SK-N-SH (cell line): ENCODE data around the gene RAI1. TPM values are rescaled to one million over a fixed set of nuclear protein-coding genes. Genes with fewer than 3 reads are reported as not detected.

ENCODE experiments used
- CTCF ChIA-PET: fragments of 300-600, 350-600 bp; formaldehyde crosslinking; extraction: SDS; loops from one replicate; lab custom pipeline; 2021; lab: Yijun Ruan, JAX
- POLR2A ChIA-PET: fragments of 350-600 bp; sonication (Branson Sonifier 250); formaldehyde crosslinking; extraction: SDS; loops from one replicate; lab custom pipeline; 2020; ENCODE audit warnings: antibody characterized with exemption, inconsistent platforms; lab: Yijun Ruan, JAX
- DNase-seq: peaks from one replicate; pipeline ENCODE4 v3.0.0; 2012
- H2AFZ ChIP-seq: fragments of 200-600 bp; sonication (generic); 2 replicates; pipeline ENCODE4 v1.8.1; 2016; ENCODE audit warnings: antibody characterized with exemption, mild to moderate bottlenecking, low read depth
- H3F3A ChIP-seq: fragments of 200-600 bp; sonication (generic); replicated peaks from 2 replicates; pipeline ENCODE3; 2016; ENCODE audit warnings: antibody characterized with exemption, mild to moderate bottlenecking; ENCODE audit not compliant: insufficient read depth
- H3K27ac ChIP-seq, 2 experiments: fragments of 200-500 bp in 1 of 2; fragments of 200-600 bp in 1 of 2; sonication (Bioruptor generic) in 1 of 2; sonication (generic), shearing (Covaris generic) in 1 of 2; 2 replicates each; pipeline versions ENCODE4 v1.5.1 to v1.6.1; 2014 to 2016; ENCODE audit warnings: low read depth in 2 of 2, inconsistent platforms in 1 of 2, low read length in 1 of 2, mild to moderate bottlenecking in 1 of 2, mixed read lengths in 1 of 2
- H3K27me3 ChIP-seq: fragments of 200-600 bp; sonication (generic), shearing (Covaris generic); 2 replicates; pipeline ENCODE4 v1.6.1; 2016; ENCODE audit warnings: mixed run types; ENCODE audit not compliant: insufficient read depth
- H3K36me3 ChIP-seq, 2 experiments: fragments of 200-500 bp in 1 of 2; fragments of 200-600 bp in 1 of 2; sonication (Bioruptor generic) in 1 of 2; sonication (generic) in 1 of 2; replicated peaks in 1 of 2; 2 replicates each; pipeline versions ENCODE3 to v1.5.1; 2014 to 2016; ENCODE audit warnings: low read length in 1 of 2, mild to moderate bottlenecking in 1 of 2; ENCODE audit not compliant: insufficient read depth in 2 of 2, control insufficient read depth in 1 of 2
- H3K4me1 ChIP-seq, 2 experiments: fragments of 200-500 bp in 1 of 2; fragments of 200-600 bp in 1 of 2; sonication (Bioruptor generic) in 1 of 2; sonication (generic), shearing (Covaris generic) in 1 of 2; 2 replicates each; pipeline versions ENCODE4 v1.5.1 to v1.6.1; 2014 to 2016; ENCODE audit warnings: low read depth in 1 of 2, low read length in 1 of 2, mixed run types in 1 of 2; ENCODE audit not compliant: insufficient read depth in 2 of 2, control insufficient read depth in 1 of 2
- H3K4me2 ChIP-seq: fragments of 200-600 bp; sonication (generic), shearing (Covaris generic); 2 replicates; pipeline ENCODE4 v1.6.1; 2017; ENCODE audit warnings: mixed run types
- H3K4me3 ChIP-seq, 2 experiments: fragments of 200-500 bp in 1 of 2; fragments of 200-600 bp in 1 of 2; sonication (Bioruptor generic) in 1 of 2; sonication (generic), shearing (Covaris generic) in 1 of 2; 2 replicates each; pipeline versions ENCODE4 v1.5.1 to v1.8.1; 2014 to 2016; ENCODE audit warnings: low read depth in 2 of 2, inconsistent platforms in 1 of 2, low read length in 1 of 2, mild to moderate bottlenecking in 1 of 2, mixed read lengths in 1 of 2, moderate library complexity in 1 of 2
- H3K79me2 ChIP-seq: fragments of 200-600 bp; sonication (generic); 2 replicates; pipeline ENCODE4 v1.8.1; 2017; ENCODE audit warnings: mild to moderate bottlenecking; ENCODE audit not compliant: insufficient read depth
- H3K9ac ChIP-seq: fragments of 200-600 bp; sonication (generic); 2 replicates; pipeline ENCODE4 v1.6.1; 2017; ENCODE audit warnings: mixed run types
- H3K9me2 ChIP-seq: fragments of 200-600 bp; sonication (generic); 2 replicates; pipeline ENCODE4 v1.6.1; 2017; ENCODE audit warnings: mixed run types
- H3K9me3 ChIP-seq: fragments of 200-600 bp; sonication (generic); 2 replicates; pipeline ENCODE4 v1.6.1; 2017; ENCODE audit warnings: mixed run types, mild to moderate bottlenecking, moderate library complexity
- H4K20me1 ChIP-seq: fragments of 200-600 bp; sonication (generic); 2 replicates; pipeline ENCODE4 v1.6.1; 2017; ENCODE audit warnings: mild to moderate bottlenecking, mixed run types; ENCODE audit not compliant: insufficient read depth
- CTCF ChIP-seq: fragments of 200-600 bp; sonication (generic); IDR thresholded peaks from 2 replicates; pipeline ENCODE4 v1.6.1; 2017; ENCODE audit warnings: antibody characterized with exemption, mild to moderate bottlenecking, moderate library complexity
- EZH2phosphoT487 ChIP-seq: fragments of 200-600 bp; sonication (generic); IDR thresholded peaks from 2 replicates; pipeline ENCODE4 v1.6.1; 2017; ENCODE audit warnings: low read depth, mixed run types, mild to moderate bottlenecking, antibody characterized with exemption, moderate library complexity, borderline replicate concordance
- FOXM1 ChIP-seq: IDR thresholded peaks from 2 replicates; pipeline ENCODE4 v1.4.0; 2012; ENCODE audit warnings: low read depth, mild to moderate bottlenecking
- GABPA ChIP-seq: IDR thresholded peaks from 2 replicates; pipeline ENCODE4 v1.4.0; 2012; ENCODE audit warnings: low read depth, mild to moderate bottlenecking
- GATA2 ChIP-seq: sonication (generic); formaldehyde crosslinking; IDR thresholded peaks from 2 replicates; pipeline ENCODE4 v1.5.0; 2020; ENCODE audit warnings: mild to moderate bottlenecking, missing genetic modification reagents
- IRF3 ChIP-seq: fragments of 150-350 bp; IDR thresholded peaks from 2 replicates; pipeline ENCODE4 v1.6.1; 2016; ENCODE audit warnings: mild to moderate bottlenecking, low read depth, low read length
- JUND ChIP-seq: IDR thresholded peaks from 2 replicates; pipeline ENCODE4 v1.4.0; 2012
- MEF2A ChIP-seq: IDR thresholded peaks from 2 replicates; pipeline ENCODE4 v1.4.0; 2012; ENCODE audit warnings: low read depth, borderline replicate concordance
- MXI1 ChIP-seq: IDR thresholded peaks from 2 replicates; pipeline ENCODE4 v1.6.1; 2012; ENCODE audit warnings: mild to moderate bottlenecking, low read depth, low read length, improper control_type of control experiment
- NFIC ChIP-seq: IDR thresholded peaks from 2 replicates; pipeline ENCODE4 v1.4.0; 2012; ENCODE audit warnings: borderline replicate concordance
- PBX3 ChIP-seq: IDR thresholded peaks from 2 replicates; pipeline ENCODE4; 2012
- POLR2AphosphoS5 ChIP-seq: IDR thresholded peaks from 2 replicates; pipeline ENCODE4 v1.6.1; 2012; ENCODE audit warnings: low read depth, low read length
- RAD21 ChIP-seq: IDR thresholded peaks from 2 replicates; pipeline ENCODE4 v1.6.1; 2012; ENCODE audit warnings: mild to moderate bottlenecking, low read length
- RCOR1 ChIP-seq: fragments of 150-350 bp; IDR thresholded peaks from 2 replicates; pipeline ENCODE4 v1.6.1; 2017; ENCODE audit warnings: antibody characterized with exemption, low read length
- REST ChIP-seq: IDR thresholded peaks from 2 replicates; pipeline ENCODE4 v1.6.1; 2012; ENCODE audit warnings: mild to moderate bottlenecking, low read depth, low read length, moderate library complexity
- RFX5 ChIP-seq: IDR thresholded peaks from 2 replicates; pipeline ENCODE4 v1.6.1; 2012; ENCODE audit warnings: mild to moderate bottlenecking, improper control_type of control experiment, low read length
- RXRA ChIP-seq: IDR thresholded peaks from 2 replicates; pipeline ENCODE4 v1.4.0; 2012; ENCODE audit warnings: low read depth, mild to moderate bottlenecking, borderline replicate concordance
- TAF1 ChIP-seq: IDR thresholded peaks from 2 replicates; pipeline ENCODE4 v1.6.1; 2012; ENCODE audit warnings: low read depth, mild to moderate bottlenecking, low read length, moderate library complexity, borderline replicate concordance
- YY1 ChIP-seq: IDR thresholded peaks from 2 replicates; pipeline ENCODE4 v1.4.0; 2012; ENCODE audit warnings: low read depth, mild to moderate bottlenecking
- ZBTB33 ChIP-seq: IDR thresholded peaks from 2 replicates; pipeline ENCODE4 v1.4.0; 2012; ENCODE audit warnings: low read depth, borderline replicate concordance
- WGBS: methylation state at CpG from one replicate; pipeline ENCODE4 v1.1.6; 2017; ENCODE audit warnings: low lambda C conversion rate; 5-methylcytosine and 5-hydroxymethylcytosine counted together
- polyA plus RNA-seq, 3 experiments: library from polyadenylated mRNA; depleted of rRNA; stranded (reverse); fragments of >200 nt; gene quantifications; 2 replicates each; pipeline ENCODE4 v1.2.3, GENCODE V29; 2012

Gene RAI1
- polyA plus RNA-seq, 1 of the 3 experiments (the other 2 are of a cell fraction) = 4.7 TPM

- peaks cover 22 to 53% of the 10 kb centered on the region in 2 experiments; a peak in 3 of 4 replicates for H3K4me1 ChIP-seq
- peaks cover 0 to 55% of the 10 kb centered on the region in 2 experiments for H3K36me3 ChIP-seq
- no peaks in the 10 kb centered on the region for H3K9me3 ChIP-seq
- TF ChIP-seq CTCF (no peak), REST (no peak), GABPA (no peak), IRF3 (no peak), POLR2AphosphoS5 (no peak), FOXM1 (no peak), RAD21 (no peak), JUND (no peak), EZH2phosphoT487 (no peak), TAF1 (no peak), NFIC (no peak), GATA2 (no peak), MXI1 (no peak), RFX5 (no peak), RXRA (no peak), ZBTB33 (no peak), RCOR1 (no peak), PBX3 (no peak), YY1 (no peak), MEF2A (no peak)
- H3K9me2 ChIP-seq = no peaks in the 10 kb centered on the region
- H3K9ac ChIP-seq = no peak overlapping the region
- H3K27me3 ChIP-seq = no peaks in the 10 kb centered on the region
- H3F3A ChIP-seq = no peaks in the 10 kb centered on the region
- no peak overlapping the region for H3K4me3 ChIP-seq
- no peak overlapping the region for H2AFZ ChIP-seq
- peak overlapping the region in 1 of 2 experiments; percentile 96; a peak in 1 of 4 replicates for H3K27ac ChIP-seq
- CTCF ChIA-PET = interaction anchor here (0.6 to 2.5 kb wide), 4 partner anchors 17 to 124 kb away, joined by 3 to 8 read pairs (median 4); no protein-coding TSS in a partner anchor
- WGBS = 96% methylated on average over 3 of the region's 12 CpGs
- H3K4me2 ChIP-seq = no peak overlapping the region
- POLR2A ChIA-PET = no interaction called here
- peaks cover 5% of the 10 kb centered on the region; the same call in 1 of the 2 replicates for H3K79me2 ChIP-seq
- no peak for DNase-seq
- peaks cover 50% of the 10 kb centered on the region for H4K20me1 ChIP-seq
Measured at GRCh38 chr17:17795296-17795695, 114.0 kb downstream of the RAI1 start.
